Heart right ventricle (tissue), 16 donors: ENCODE measurements around the gene RPLP2. TPM values are rescaled to one million over a fixed set of nuclear protein-coding genes. Genes with fewer than 3 reads are reported as not detected.

Experiments used
- ATAC-seq, 8 donors: fragments of 200-7000 bp; cut with Tn5 transposase; one replicate each; pipeline ENCODE4 v1.9.1; 2020; ENCODE audit warnings: mild to moderate bottlenecking in 8 of 8, moderate library complexity in 8 of 8, moderate number of reproducible peaks in 1 of 8
- DNase-seq, 2 donors: peaks; one replicate each; pipeline ENCODE4 v3.0.0-alpha.2; 2020
- H3K27ac ChIP-seq, 10 donors: fragments of 200-600 bp; sonication (generic) in 2 of 10; one replicate each; pipeline versions ENCODE4 v1.5.0 to v1.8.0; 2020 to 2022; ENCODE audit warnings: mild to moderate bottlenecking in 3 of 10
- H3K27me3 ChIP-seq, 7 donors: fragments of 200-600 bp; one replicate each; pipeline ENCODE4 v1.8.0; 2021 to 2022; ENCODE audit warnings: mild to moderate bottlenecking in 2 of 7
- H3K36me3 ChIP-seq, 9 donors: fragments of 200-600 bp; sonication (generic) in 1 of 9; one replicate each; pipeline versions ENCODE4 v1.5.0 to v1.8.0; 2020 to 2022; ENCODE audit warnings: mild to moderate bottlenecking in 2 of 9
- H3K4me1 ChIP-seq, 9 donors: fragments of 200-600 bp; sonication (generic) in 1 of 9; one replicate each; pipeline versions ENCODE4 v1.5.0 to v1.8.0; 2020 to 2022; ENCODE audit warnings: mild to moderate bottlenecking in 4 of 9
- H3K4me3 ChIP-seq, 10 donors: fragments of 200-600 bp; sonication (generic) in 2 of 10; one replicate each; pipeline versions ENCODE4 v1.5.0 to v1.8.0; 2020 to 2022; ENCODE audit warnings: mild to moderate bottlenecking in 7 of 10, moderate library complexity in 2 of 10
- H3K9me3 ChIP-seq, 11 donors: fragments of 200-600 bp in 10 of 11; sonication (generic) in 2 of 11; one replicate each; pipeline versions ENCODE4 v1.5.0 to v1.8.0; 2013 to 2022; ENCODE audit warnings: mild to moderate bottlenecking in 2 of 11, control low read depth in 1 of 11, moderate library complexity in 1 of 11
- CTCF ChIP-seq, 9 donors: fragments of 200-600 bp; sonication (generic) in 2 of 9; IDR thresholded peaks; one replicate each; pipeline versions ENCODE4 v1.5.0 to v1.8.0; 2021 to 2022; ENCODE audit warnings: antibody characterized with exemption in 9 of 9, mild to moderate bottlenecking in 5 of 9, moderate library complexity in 1 of 9
- WGBS, 2 donors: extraction: QIAGEN DNeasy Blood & Tissue Kit; methylation state at CpG; one replicate each; pipeline ENCODE4 v1.1.7; 2013; ENCODE audit warnings: inconsistent platforms in 1 of 2; 5-methylcytosine and 5-hydroxymethylcytosine counted together
- intact Hi-C, 10 donors: fragments of 100-400 bp; cut with DNase I; formaldehyde crosslinking; loops; one replicate each; pipeline versions ENCODE4 v1.11.1 to v1.14.2; 2022
- polyA plus RNA-seq, 2 donors: library from polyadenylated mRNA; stranded (reverse); fragments of 200-250 nt; gene quantifications; one replicate each; pipeline ENCODE4 v1.2.3, GENCODE V29; 2013
- total RNA-seq, 10 donors: library from RNA; stranded (reverse); fragmentation: NEBNext Ultra II Directional in 3 of 10; extraction: Animal tissue kit (Norgen Biotek cat#: 25700) in 3 of 10; gene quantifications; one replicate each; pipeline versions ENCODE4 v1.2.1 to v1.2.4, GENCODE V29; 2021 to 2023
- donor health status: Arrhythmogenic right ventricular cardiomyopathy.
- donor health status: ischemic (EF 13 %, LVEDD 7.1; RV severe dilation, severe dysfunction).
- donor health status: healthy with polysubstance abuse.
- donor health status: DM: no; HTN: yes; CAD: no.
- donor health status: DM: no; HTN: no; CAD: no.
- donor health status: ischemic (EF 25% LVEDD 6.9; RV normal size, moderate dysfunction).
- donor health status: ischemic (EF 25% LVEDD 5.7; RV mildly dilated, moderate dysfunction).
- donor health status: healthy.
- donor health status: DM: yes; HTN: yes; CAD: no.
- donor health status: Ischemic cardiomyopathy.
- donor health status: ischemic (EF 35%, LVEDD 5.7; RV mildly dilated, moderate dysfunction).
- donor health status: nonischemic (EF 11% LVEDD 7.7; RV severe dilation, severe dysfunction).
- donor health status: DM: yes; HTN: yes; CAD: no.
- donor health status: PGD.
- donor health status: ischemic (EF 29% LVEDD 5.4; RV normal size, mild dysfunction).
- donor health status: nonischemic (EF 23%, LVEDD 6.1; RV moderate dilation, normal function).

RPLP2 gene
- total and polyA plus RNA-seq, 12 donors: 765 to 1,699 (median 918) TPM

DNA sequence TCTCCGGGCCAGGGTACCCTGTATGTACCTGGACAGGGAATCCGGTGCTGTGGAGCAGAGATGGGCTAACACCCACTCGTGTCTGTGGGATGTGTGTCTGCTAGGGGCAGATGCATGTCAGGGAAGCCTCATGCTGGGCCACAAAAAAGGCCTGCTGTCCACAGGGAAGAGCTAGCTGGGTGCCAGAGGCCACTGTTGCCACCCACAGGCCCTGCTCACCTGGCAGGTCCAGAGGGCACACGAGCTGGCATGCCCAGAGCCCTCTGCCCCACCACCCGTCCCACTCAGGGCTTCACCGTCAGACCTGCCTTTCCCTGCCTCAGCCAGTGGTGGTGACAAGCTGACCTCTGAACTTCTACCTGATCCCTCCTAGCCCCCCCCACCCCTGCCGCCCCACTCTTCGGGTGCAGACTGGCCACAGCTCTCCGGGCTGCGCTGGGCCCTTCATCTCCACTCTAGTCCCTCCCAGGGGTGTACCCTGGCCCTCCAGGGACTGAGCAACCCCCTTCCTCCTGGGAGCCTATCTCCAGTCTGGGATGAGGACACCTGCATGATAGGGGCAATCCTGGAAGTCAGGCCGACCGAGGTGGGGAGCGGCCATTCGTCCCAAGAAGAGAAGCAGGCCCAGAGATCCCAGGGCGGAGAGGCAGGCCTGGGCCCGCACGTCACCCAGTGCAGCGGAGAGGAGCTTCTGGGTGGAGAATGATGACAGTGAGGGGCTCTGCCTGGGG is 13.0 kb upstream of the RPLP2 start:
- Histone ChIP-seq H3K9me3 (no peaks in the 10 kb centered on the region), H3K4me1 (peaks cover 17 to 42% (median 30%) of the 10 kb centered on the region in 9 donors), H3K36me3 (peaks cover 0 to 45% (median 5%) of the 10 kb centered on the region in 9 donors), H3K27me3 (no peaks in the 10 kb centered on the region), H3K4me3 (peak overlapping the region; percentile 45 to 99 (median 78)), H3K27ac (peak overlapping the region; percentile 23 to 92 (median 84))
- 34 to 45% methylated on average over 18 of the region's 18 CpGs for WGBS, 2 donors
- TF ChIP-seq CTCF (IDR thresholded peaks at IDR 0.05): no peak
- DNase-seq (peak in 1 of 2 donors; percentile 10), ATAC-seq (peak in 5 of 8 donors; percentile 0 to 4 (median 1))
- intact Hi-C loops: loop anchor here in 1 of 10 donors (2.0 kb wide), 1 partner anchor 20 kb away; the partner anchor contains the start of gene GATD1

DNA sequence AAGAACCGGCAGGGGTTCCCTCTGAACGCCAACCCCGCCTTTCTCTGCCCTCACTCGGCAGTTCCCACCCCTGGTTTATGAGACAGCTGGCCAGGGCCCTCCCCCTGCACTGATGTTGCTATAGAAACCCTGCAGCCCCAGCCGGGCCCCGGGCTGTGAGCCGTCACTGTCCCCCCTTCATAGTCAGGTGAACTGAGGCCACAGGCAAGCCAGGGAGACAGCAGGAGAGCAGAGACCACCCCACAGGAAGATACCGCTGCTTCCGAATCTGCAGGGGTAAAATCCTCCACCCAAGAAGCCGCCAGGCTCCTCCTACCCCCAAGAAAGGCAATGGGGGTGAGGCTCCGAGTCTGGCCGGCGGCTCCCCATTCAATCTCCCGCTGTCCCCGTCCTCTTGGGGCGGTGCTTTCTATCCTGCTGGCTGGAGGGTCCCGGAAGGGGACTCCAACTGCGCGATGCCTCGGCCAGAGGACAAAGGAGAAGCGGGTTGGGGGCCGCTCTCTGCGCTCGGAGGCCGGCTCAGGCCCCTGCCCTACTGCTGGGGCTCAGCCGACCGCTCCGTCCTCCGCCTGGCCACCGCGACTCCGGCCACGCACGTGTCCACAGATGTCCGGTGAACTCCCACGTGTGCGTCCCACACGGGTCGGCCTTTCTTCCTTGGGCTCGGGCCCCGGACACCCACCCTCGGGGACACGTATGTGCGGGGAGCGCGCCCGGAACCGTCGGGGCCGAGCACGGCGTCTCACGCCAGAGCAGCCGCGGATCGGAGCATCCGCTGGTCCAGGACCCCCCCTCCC is 12.3 kb upstream of the RPLP2 start:
- intact Hi-C loops: loop anchor here in 1 of 10 donors (2.0 kb wide), 1 partner anchor 21 kb away; the partner anchor contains the start of gene GATD1
- Histone ChIP-seq H3K27me3 (no peaks in the 10 kb centered on the region), H3K27ac (peak overlapping the region; percentile 23 to 92 (median 84)), H3K4me1 (peaks cover 17 to 42% (median 30%) of the 10 kb centered on the region in 9 donors), H3K9me3 (no peaks in the 10 kb centered on the region), H3K4me3 (peak overlapping the region; percentile 45 to 99 (median 78)), H3K36me3 (peaks cover 0 to 48% (median 5%) of the 10 kb centered on the region in 9 donors)
- no peak for TF ChIP-seq CTCF (IDR thresholded peaks at IDR 0.05)
- DNase-seq (peak; percentile 67 to 68), ATAC-seq (peak; percentile 26 to 67 (median 57))
- 1% methylated on average over 57 of the region's 57 CpGs for WGBS, 2 donors

GRCh38 chr11:798093-798713 is 11.6 kb upstream of the RPLP2 start, which contains the start of gene SLC25A22:
Gene SLC25A22, minus strand, starts transcription at chr11:798281. Its CDS starts 3,275 bp downstream, at chr11:795006.
- intact Hi-C loops: no loop called here
- peak; percentile 68 to 83 for DNase-seq
- Histone ChIP-seq H3K9me3 (no peaks in the 10 kb centered on the region), H3K4me3 (peak within 1 kb of the TSS; percentile 45 to 99 (median 78)), H3K27me3 (no peaks in the 10 kb centered on the region), H3K4me1 (peaks cover 17 to 42% (median 30%) of the 10 kb centered on the region in 9 donors), H3K36me3 (peaks cover 0 to 48% (median 5%) of the 10 kb centered on the region in 9 donors), H3K27ac (peak within 1 kb of the TSS; percentile 23 to 92 (median 84))
- ATAC-seq: peak; percentile 32 to 83 (median 58)
- peak; percentile 69 to 95 (median 83) for TF ChIP-seq CTCF (IDR thresholded peaks at IDR 0.05)
- whole genome bisulfite sequencing, 2 donors: 5% methylated on average over 60 to 69 of the region's 69 CpGs
